LHCN-M2 (cell line): ENCODE results near the gene CCIN. TPM values are rescaled to one million over a fixed set of nuclear protein-coding genes. Genes with fewer than 3 reads are reported as not detected.
A peak's percentile ranks its signal among the peaks of the same experiment; 100 is the strongest.
"Not testable (repeated sequence)": the region's sequence is repeated elsewhere in the genome, so short reads cannot be mapped to it uniquely, and the experiment has no call there.

Source experiments
- DNase-seq: peaks from one replicate; pipeline ENCODE4 v3.0.0-alpha.2; 2012; ENCODE audit warnings: low read depth
- total RNA-seq: library from RNA; depleted of rRNA; stranded (reverse); fragments of >200 nt; gene quantifications from 2 replicates; pipeline ENCODE4 v1.2.3, GENCODE V29; 2014

CCIN gene
- total RNA-seq, 1 experiment from 2014 or later = 1.8 TPM

GRCh38 chr9:36158122-36158521 is 11.1 kb upstream of the CCIN start:
- DNase-seq = peak; percentile 62

GRCh38 chr9:36158917-36159316 is 10.3 kb upstream of the CCIN start:
- no peak for DNase-seq

DNA sequence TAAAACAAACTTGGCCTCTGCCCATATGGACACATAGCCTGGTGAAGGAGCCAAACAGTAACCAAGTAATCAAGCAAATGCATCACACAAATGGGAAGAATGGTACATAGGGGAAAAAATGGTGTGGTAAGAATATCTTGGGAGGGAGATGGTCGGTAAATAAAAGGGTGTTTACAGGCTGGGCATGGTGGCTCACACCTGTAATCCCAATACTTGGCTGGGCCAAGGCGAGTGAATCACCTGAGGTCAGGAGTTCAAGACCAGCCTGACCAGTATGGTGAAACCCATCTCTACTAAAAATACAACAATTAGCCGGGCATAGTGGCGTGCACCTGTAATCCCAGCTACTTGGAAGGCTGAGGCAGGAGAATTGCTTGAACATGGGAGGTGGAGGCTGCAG is 9.7 kb upstream of the CCIN start:
- DNase-seq = not testable (repeated sequence)

DNA sequence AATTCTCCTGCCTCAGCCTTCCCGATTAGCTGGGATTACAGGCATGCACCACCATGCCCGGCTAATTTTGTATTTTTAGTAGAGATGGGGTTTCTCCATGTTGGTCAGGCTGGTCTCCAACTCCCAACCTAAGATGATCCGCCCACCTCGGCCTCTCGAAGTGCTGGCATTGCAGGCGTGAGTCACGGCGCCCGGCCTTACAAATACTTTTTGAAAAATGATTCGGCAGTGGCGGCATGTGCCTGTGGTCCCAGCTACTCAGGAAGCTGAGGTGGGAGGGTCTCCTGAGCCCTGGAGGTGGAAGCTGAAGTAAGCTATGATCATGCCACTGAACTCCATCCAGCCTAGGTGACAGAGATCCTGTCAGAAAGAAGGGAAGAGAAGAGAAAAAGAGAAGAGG is 9.1 kb upstream of the CCIN start:
- not testable (repeated sequence) for DNase-seq

- DNase-seq = peak; percentile 59
Measured at GRCh38 chr9:36161187-36161586, 8.0 kb upstream of the CCIN start.

DNA sequence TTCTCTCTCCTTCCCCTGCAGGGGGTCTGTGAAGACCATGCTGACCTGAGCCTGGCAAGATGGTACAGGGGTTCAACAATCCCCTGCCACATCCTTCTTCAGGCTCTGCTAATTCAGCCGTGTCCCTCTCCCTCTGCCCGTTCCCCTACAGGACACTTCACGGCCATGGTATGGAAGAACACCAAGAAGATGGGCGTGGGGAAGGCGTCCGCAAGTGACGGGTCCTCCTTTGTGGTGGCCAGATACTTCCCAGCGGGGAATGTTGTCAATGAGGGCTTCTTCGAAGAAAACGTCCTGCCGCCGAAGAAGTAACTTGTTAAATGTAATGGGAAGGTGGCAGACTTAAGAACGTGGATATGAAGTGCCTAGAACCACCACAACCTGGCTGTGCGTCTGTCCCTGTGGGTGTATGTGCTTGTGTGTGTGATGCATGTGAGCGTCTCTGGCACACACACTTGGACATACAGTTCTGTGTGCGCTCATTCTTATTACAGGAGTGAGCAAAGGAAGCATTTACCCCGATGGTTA is 6.9 kb upstream of the CCIN start:
- no peak for DNase-seq

DNA sequence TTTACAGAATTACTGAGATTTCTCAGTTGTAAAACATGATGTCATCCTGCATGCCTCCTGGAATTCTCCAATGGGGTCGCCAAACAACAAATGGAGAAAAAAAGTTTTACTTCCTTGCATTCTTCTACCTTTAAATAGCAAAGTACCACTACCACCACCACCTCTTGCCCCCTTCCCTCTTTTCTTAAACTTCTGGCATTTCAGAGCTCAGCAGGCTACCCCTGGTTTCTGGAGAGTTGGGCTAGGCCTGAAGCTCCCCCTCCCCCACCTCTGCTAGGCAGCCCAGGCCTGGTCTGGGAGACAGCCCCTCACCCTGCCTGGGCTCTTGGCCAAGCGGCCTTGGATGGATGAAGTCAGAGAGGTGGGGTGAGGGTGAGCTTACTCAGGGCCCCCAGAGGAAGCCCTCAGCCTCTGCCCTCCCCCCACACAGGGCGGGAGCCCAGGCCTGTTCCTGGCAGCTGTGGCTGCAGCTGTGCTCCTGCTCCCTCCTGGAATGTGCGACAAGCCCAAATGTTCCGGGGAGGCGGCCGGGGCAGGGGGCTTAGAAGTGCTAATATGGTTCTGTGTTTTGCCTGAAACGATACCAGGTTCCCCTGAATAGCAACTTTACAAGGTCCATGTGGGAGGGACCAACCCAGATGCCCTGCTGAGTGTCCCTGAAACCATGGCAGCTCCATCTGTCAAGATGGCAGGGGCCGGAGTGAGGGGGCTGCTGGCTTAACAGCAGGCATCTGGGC is 6.0 kb upstream of the CCIN start:
- DNase-seq = peak; percentile 92

DNA sequence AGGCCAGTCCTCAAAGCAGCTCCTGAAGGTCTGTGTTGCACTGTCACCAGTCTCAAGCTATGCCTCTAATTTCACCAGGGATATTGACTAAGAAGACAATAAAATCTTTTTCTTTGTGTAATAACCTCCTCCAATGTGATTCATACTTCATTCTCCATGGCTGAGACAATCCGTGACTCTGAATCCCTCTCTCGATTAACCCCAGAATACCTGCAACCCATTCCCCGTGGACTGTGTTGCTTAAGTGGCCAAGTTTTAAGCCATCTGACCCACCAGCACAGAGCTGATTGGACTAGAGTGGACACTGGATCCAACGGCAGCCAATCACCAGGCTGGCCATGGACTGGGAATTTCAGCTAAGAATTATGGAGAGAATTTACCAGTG is 5.4 kb upstream of the CCIN start:
- DNase-seq = peak; percentile 78

DNA sequence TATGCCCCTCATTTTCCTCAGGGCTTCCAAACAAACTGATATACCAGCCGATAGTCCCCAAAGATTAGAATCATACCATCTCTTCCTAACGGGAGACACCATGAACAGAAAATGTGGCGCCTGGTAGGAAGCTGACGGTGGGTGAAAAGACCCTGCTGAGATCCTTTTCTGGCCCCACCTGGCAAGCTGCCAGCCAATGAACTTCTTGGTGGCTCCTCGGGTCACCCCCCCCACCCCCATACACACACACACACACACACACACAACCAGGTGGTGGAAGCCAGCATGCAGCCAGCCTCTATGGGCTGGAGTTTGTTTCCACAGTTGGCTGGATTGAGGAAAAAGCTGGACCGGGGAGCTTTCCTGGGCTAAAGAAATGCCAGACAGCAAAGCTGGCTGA is 4.8 kb upstream of the CCIN start:
- DNase-seq = no peak

DNA sequence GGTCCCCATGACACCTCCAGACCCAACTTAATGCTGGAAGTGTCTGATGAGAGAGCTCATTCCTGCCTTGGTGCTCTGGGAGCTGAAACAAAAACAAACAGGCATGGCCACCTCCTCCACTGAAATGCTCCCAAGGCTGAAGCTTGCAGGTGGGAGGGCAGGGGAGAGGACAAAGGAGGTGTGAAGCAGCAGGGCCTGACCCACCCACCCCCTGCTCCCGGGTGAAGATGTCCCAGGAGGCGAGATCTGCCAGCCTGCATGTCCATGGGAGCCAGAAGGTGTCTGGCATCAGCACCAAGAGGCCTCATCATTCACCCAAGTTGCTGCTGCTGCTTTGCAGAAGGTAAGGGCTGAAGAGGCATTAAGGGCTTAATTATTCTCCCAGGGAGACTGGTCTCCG is 4.2 kb upstream of the CCIN start:
- no peak for DNase-seq

- DNase-seq = peak; percentile 49
Measured at GRCh38 chr9:36165826-36166167, 3.4 kb upstream of the CCIN start.

DNA sequence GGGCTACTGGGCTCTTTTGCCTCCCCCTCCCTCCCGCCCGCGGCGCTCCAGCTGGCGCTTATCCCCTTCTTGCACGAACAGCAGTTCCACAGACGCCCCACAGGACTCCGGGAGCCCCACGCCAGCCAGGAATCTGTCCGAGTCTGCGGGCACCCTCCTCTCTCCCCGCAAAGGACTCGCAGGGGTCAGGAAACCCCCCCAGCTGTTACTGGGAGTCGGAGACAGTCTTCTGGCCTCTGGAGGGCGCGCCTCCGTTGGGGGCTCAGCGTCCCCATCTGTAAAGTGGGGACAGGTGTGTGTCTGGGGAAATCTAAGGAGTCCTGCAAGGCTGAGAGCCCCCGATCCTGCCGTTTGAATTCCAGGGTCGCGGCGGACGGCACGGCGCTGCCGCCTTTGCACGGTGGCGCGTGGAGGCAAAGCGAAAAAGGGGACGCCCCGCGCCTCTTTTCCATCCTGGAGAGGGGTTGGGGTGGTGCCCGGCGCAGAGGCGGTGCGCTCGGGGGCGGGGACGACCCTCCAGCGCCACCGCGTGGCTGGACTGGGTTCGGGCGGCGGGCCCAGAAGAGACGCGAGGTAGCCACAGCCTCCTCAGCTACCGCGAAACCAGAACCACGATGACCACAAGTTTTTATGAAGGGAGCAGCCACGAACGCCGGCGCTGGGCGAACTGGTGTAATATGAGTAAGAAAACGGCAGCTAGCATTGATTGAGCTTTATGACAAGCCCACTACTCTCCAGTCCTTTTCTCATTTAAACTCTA is 2.8 kb upstream of the CCIN start:
- peak; percentile 77 for DNase-seq

- no peak for DNase-seq
Measured at GRCh38 chr9:36169708-36170107, 520 bp downstream of the CCIN start.

DNA sequence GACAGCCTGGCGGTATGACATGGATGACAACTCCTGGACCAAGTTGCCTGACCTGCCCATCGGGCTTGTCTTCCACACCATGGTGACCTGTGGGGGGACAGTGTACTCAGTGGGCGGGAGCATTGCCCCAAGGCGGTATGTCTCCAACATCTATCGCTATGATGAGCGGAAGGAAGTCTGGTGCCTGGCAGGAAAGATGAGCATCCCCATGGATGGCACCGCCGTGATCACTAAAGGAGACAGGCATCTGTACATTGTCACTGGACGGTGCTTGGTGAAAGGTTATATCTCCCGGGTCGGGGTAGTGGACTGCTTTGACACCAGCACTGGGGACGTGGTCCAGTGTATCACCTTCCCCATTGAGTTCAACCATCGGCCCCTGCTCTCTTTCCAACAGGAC is 1.3 kb downstream of the CCIN start:
- no peak for DNase-seq

DNA sequence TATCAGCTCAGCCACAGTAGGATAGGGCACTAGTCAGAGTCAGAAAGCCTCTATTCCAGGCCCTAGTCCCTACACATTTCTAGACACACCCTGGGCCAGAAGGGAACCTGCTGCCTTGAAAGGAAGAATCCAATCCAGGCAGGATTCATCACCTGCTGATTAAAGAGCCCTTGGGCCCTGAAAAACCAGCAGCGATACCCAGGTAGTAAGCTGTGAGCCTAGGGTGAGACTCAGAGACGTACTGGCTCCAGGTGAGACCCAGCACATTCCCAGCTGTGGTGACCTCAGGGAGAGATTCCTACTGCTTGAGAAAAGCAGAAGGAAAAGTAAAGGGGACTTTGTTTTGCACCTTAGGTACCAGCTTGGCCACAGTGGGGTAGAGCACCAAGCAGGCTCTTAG is 4.7 kb downstream of the CCIN start:
- DNase-seq = no peak

DNA sequence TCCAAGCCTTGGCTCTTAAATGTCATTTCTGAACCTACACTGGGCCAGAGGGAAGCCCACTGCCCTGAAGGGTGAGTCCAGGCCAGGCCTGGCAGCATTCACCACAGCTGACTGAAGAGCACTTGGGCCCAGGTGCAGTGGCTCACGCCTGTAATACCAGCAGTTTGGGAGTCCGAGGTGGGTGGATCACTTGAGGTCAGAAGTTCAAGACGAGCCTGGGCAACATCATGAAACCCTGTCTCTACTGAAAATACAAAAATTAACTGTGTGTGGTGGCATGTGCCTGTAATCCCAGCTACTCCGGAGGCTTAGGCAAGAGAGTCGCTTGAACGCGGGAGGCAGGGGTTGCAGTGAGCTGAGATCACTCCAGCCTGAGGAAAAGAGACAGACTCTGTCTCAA is 5.1 kb downstream of the CCIN start:
- DNase-seq = no peak

GRCh38 chr9:36174731-36175130 is 5.5 kb downstream of the CCIN start:
- DNase-seq = no peak

- not testable (repeated sequence) for DNase-seq
Measured at GRCh38 chr9:36175209-36175608, 6.0 kb downstream of the CCIN start.

- DNase-seq = not testable (repeated sequence)
Measured at GRCh38 chr9:36176496-36176895, 7.3 kb downstream of the CCIN start.

DNA sequence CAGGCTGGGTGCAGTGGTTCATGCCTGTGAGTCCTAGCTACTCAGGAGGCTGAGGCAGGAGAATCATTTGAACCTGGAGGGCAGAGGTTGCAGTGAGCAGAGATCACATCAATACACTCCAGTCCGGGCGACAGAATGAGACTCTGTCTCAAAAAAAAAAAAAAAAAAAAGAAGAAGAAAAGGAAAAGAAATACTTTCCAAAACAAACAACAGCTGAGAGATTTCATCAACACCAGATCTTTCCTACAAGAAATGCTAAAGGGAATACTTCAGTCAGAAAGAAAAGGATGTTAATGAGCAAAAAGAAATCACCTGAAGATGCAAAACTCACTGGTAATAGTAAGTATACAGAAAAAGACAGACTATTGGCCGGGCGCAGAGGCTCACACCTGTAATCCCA is 8.4 kb downstream of the CCIN start:
- DNase-seq = peak; percentile 25

- not testable (repeated sequence) for DNase-seq
Measured at GRCh38 chr9:36180243-36180642, 11.1 kb downstream of the CCIN start.

- DNase-seq = peak; percentile 93
Measured at GRCh38 chr9:36187414-36187813, 18.2 kb downstream of the CCIN start.

GRCh38 chr9:36188212-36188611 is 19.0 kb downstream of the CCIN start:
- DNase-seq = no peak
